NCI-H345 (cell line): ENCODE measurements around the gene AP3S2.
"Not testable (repeated sequence)": the region's sequence is repeated elsewhere in the genome, so short reads cannot be mapped to it uniquely, and the experiment has no call there.

Source experiments
- DNase-seq: peaks from one replicate; lab custom pipeline; 2025; lab: John Stamatoyannopoulos, UW

Gene AP3S2

GRCh38 chr15:89864958-89865739 is 28.6 kb downstream of the AP3S2 start:
- no peak for DNase-seq

- no peak for DNase-seq
Measured at GRCh38 chr15:89863918-89864317, 29.9 kb downstream of the AP3S2 start.

GRCh38 chr15:89860891-89861290 is 32.9 kb downstream of the AP3S2 start:
- no peak for DNase-seq

- no peak for DNase-seq
Measured at GRCh38 chr15:89860431-89860830, 33.4 kb downstream of the AP3S2 start.

- no peak for DNase-seq
Measured at GRCh38 chr15:89858661-89859458, 34.9 kb downstream of the AP3S2 start.

- no peak for DNase-seq
Measured at GRCh38 chr15:89857673-89858072, 36.1 kb downstream of the AP3S2 start.

GRCh38 chr15:89855948-89856347 is 37.8 kb downstream of the AP3S2 start:
- no peak for DNase-seq

GRCh38 chr15:89854863-89855262 is 38.9 kb downstream of the AP3S2 start:
- DNase-seq, result not testable (repeated sequence)

- no peak for DNase-seq
Measured at GRCh38 chr15:89852342-89852995, 41.3 kb downstream of the AP3S2 start.

- no peak for DNase-seq
Measured at GRCh38 chr15:89851673-89852341, 42.0 kb downstream of the AP3S2 start.

GRCh38 chr15:89848970-89849292 is 44.9 kb downstream of the AP3S2 start:
- DNase-seq, result no peak

GRCh38 chr15:89847101-89847500 is 46.7 kb downstream of the AP3S2 start:
- DNase-seq, result no peak

GRCh38 chr15:89845305-89845893 is 48.4 kb downstream of the AP3S2 start:
- DNase-seq, result no peak

GRCh38 chr15:89841962-89842361 is 51.8 kb downstream of the AP3S2 start:
- DNase-seq, result no peak

GRCh38 chr15:89841306-89841705 is 52.5 kb downstream of the AP3S2 start:
- no peak for DNase-seq

- DNase-seq, result no peak
Measured at GRCh38 chr15:89839167-89839810, 54.5 kb downstream of the AP3S2 start.

GRCh38 chr15:89837830-89838178 is 56.0 kb downstream of the AP3S2 start:
- DNase-seq, result no peak

GRCh38 chr15:89837134-89837829 is 56.5 kb downstream of the AP3S2 start:
- no peak for DNase-seq

GRCh38 chr15:89836267-89837133 is 57.3 kb downstream of the AP3S2 start:
- DNase-seq, result no peak

GRCh38 chr15:89835176-89835564 is 58.6 kb downstream of the AP3S2 start:
- DNase-seq, result no peak
